WTC11 (cell line): Measurements from ENCODE around the gene MCF2L2.

Experiments
- ZNF317 ChIP-seq: sonication (generic); formaldehyde crosslinking; IDR thresholded peaks from 2 replicates; pipeline ENCODE4 v1.8.1; 2023; ENCODE audit warnings: low read depth, mild to moderate bottlenecking, moderate library complexity, missing genetic modification reagents, borderline replicate concordance
- TF ChIP-seq, protein P1 (sequence below): fragments of 200-600 bp; IDR thresholded peaks from 2 replicates; pipeline ENCODE4 v1.8.0; 2022; ENCODE audit warnings: antibody characterized with exemption
- TF ChIP-seq, protein P2 (sequence below): sonication (generic); formaldehyde crosslinking; IDR thresholded peaks from 2 replicates; pipeline ENCODE4 v1.8.1; 2023; ENCODE audit warnings: mild to moderate bottlenecking, moderate library complexity, missing genetic modification reagents
- TF ChIP-seq, protein P3 (sequence below): sonication (generic); formaldehyde crosslinking; IDR thresholded peaks from 2 replicates; pipeline ENCODE4 v1.8.1; 2022; ENCODE audit warnings: missing genetic modification reagents, borderline replicate concordance
- TF ChIP-seq, protein P4 (sequence below): sonication (generic); formaldehyde crosslinking; IDR thresholded peaks from 2 replicates; pipeline ENCODE4 v1.8.1; 2023; ENCODE audit warnings: mild to moderate bottlenecking, missing genetic modification reagents, moderate library complexity

- TF ChIP-seq, protein P1, sequence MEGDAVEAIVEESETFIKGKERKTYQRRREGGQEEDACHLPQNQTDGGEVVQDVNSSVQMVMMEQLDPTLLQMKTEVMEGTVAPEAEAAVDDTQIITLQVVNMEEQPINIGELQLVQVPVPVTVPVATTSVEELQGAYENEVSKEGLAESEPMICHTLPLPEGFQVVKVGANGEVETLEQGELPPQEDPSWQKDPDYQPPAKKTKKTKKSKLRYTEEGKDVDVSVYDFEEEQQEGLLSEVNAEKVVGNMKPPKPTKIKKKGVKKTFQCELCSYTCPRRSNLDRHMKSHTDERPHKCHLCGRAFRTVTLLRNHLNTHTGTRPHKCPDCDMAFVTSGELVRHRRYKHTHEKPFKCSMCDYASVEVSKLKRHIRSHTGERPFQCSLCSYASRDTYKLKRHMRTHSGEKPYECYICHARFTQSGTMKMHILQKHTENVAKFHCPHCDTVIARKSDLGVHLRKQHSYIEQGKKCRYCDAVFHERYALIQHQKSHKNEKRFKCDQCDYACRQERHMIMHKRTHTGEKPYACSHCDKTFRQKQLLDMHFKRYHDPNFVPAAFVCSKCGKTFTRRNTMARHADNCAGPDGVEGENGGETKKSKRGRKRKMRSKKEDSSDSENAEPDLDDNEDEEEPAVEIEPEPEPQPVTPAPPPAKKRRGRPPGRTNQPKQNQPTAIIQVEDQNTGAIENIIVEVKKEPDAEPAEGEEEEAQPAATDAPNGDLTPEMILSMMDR, result no peak
- no peak for TF ChIP-seq ZNF317
- TF ChIP-seq, protein P2, sequence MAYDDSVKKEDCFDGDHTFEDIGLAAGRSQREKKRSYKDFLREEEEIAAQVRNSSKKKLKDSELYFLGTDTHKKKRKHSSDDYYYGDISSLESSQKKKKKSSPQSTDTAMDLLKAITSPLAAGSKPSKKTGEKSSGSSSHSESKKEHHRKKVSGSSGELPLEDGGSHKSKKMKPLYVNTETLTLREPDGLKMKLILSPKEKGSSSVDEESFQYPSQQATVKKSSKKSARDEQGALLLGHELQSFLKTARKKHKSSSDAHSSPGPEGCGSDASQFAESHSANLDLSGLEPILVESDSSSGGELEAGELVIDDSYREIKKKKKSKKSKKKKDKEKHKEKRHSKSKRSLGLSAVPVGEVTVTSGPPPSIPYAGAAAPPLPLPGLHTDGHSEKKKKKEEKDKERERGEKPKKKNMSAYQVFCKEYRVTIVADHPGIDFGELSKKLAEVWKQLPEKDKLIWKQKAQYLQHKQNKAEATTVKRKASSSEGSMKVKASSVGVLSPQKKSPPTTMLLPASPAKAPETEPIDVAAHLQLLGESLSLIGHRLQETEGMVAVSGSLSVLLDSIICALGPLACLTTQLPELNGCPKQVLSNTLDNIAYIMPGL (CRISPR knock-in tag), result no peak
- TF ChIP-seq, protein P3, sequence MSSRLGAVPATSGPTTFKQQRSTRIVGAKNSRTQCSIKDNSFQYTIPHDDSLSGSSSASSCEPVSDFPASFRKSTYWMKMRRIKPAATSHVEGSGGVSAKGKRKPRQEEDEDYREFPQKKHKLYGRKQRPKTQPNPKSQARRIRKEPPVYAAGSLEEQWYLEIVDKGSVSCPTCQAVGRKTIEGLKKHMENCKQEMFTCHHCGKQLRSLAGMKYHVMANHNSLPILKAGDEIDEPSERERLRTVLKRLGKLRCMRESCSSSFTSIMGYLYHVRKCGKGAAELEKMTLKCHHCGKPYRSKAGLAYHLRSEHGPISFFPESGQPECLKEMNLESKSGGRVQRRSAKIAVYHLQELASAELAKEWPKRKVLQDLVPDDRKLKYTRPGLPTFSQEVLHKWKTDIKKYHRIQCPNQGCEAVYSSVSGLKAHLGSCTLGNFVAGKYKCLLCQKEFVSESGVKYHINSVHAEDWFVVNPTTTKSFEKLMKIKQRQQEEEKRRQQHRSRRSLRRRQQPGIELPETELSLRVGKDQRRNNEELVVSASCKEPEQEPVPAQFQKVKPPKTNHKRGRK (CRISPR knock-in tag), result no peak
- TF ChIP-seq, protein P4, sequence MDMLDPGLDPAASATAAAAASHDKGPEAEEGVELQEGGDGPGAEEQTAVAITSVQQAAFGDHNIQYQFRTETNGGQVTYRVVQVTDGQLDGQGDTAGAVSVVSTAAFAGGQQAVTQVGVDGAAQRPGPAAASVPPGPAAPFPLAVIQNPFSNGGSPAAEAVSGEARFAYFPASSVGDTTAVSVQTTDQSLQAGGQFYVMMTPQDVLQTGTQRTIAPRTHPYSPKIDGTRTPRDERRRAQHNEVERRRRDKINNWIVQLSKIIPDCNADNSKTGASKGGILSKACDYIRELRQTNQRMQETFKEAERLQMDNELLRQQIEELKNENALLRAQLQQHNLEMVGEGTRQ (CRISPR knock-in tag), result no peak
These were observed 17.1 kb downstream of the MCF2L2 start for GRCh38 chr3:183411216-183411922.
